Measurements from ENCODE around the gene KEAP1.

GRCh38 chr19:10517760-10518443, 14.7 kb upstream of the KEAP1 start:
- no peak for TF ChIP-seq POLR2A (IDR thresholded peaks at IDR 0.05)
- TF ChIP-seq, protein P1, sequence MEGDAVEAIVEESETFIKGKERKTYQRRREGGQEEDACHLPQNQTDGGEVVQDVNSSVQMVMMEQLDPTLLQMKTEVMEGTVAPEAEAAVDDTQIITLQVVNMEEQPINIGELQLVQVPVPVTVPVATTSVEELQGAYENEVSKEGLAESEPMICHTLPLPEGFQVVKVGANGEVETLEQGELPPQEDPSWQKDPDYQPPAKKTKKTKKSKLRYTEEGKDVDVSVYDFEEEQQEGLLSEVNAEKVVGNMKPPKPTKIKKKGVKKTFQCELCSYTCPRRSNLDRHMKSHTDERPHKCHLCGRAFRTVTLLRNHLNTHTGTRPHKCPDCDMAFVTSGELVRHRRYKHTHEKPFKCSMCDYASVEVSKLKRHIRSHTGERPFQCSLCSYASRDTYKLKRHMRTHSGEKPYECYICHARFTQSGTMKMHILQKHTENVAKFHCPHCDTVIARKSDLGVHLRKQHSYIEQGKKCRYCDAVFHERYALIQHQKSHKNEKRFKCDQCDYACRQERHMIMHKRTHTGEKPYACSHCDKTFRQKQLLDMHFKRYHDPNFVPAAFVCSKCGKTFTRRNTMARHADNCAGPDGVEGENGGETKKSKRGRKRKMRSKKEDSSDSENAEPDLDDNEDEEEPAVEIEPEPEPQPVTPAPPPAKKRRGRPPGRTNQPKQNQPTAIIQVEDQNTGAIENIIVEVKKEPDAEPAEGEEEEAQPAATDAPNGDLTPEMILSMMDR (IDR thresholded peaks at IDR 0.05) = no peak

Data from testis (tissue), 2 donors.